ENCODE data around the gene TUT4. TPM values are rescaled to one million over a fixed set of nuclear protein-coding genes. Genes with fewer than 3 reads are reported as not detected.
A peak's percentile ranks its signal among the peaks of the same experiment; 100 is the strongest.

TUT4 gene
- total RNA-seq, 1 donor from 2014 or later: 139 TPM

- Mint-ChIP-seq H3K9me3 (ENCODE audit: low read depth) (no peaks in the 10 kb centered on the region), H3K27ac (no peak overlapping the region), H3K27me3 (no peaks in the 10 kb centered on the region), H3K36me3 (ENCODE audit: insufficient read depth) (peaks cover 10% of the 10 kb centered on the region), H3K4me1 (ENCODE audit: low read depth) (peaks cover 21% of the 10 kb centered on the region), H3K4me3 (ENCODE audit: low read depth) (no peak overlapping the region)
- TF ChIP-seq CTCF (IDR thresholded peaks at IDR 0.05; ENCODE audit: unreplicated experiment): no peak
- DNase-seq (ENCODE audit: low spot score, unreplicated experiment): no peak
These were observed 152.8 kb downstream of the TUT4 start for GRCh38 chr1:52400131-52400530.

GRCh38 chr1:52399629-52400028, 153.3 kb downstream of the TUT4 start:
- no peak for DNase-seq (ENCODE audit: low spot score, unreplicated experiment)
- Mint-ChIP-seq H3K27ac (peak overlapping the region; percentile 60), H3K27me3 (no peaks in the 10 kb centered on the region), H3K4me3 (ENCODE audit: low read depth) (no peak overlapping the region), H3K4me1 (ENCODE audit: low read depth) (peaks cover 18% of the 10 kb centered on the region), H3K9me3 (ENCODE audit: low read depth) (no peaks in the 10 kb centered on the region), H3K36me3 (ENCODE audit: insufficient read depth) (peaks cover 11% of the 10 kb centered on the region)
- no peak for TF ChIP-seq CTCF (IDR thresholded peaks at IDR 0.05; ENCODE audit: unreplicated experiment)

GRCh38 chr1:52393174-52393573, 159.7 kb downstream of the TUT4 start:
- DNase-seq (ENCODE audit: low spot score, unreplicated experiment): no peak
- H3K27ac Mint-ChIP-seq: no peak overlapping the region
- no peak overlapping the region for H3K4me3 Mint-ChIP-seq (ENCODE audit: low read depth)
- no peaks in the 10 kb centered on the region for H3K27me3 Mint-ChIP-seq
- no peaks in the 10 kb centered on the region for H3K9me3 Mint-ChIP-seq (ENCODE audit: low read depth)
- H3K36me3 Mint-ChIP-seq (ENCODE audit: insufficient read depth): peaks cover 9% of the 10 kb centered on the region
- TF ChIP-seq CTCF (IDR thresholded peaks at IDR 0.05; ENCODE audit: unreplicated experiment): no peak
- no peaks in the 10 kb centered on the region for H3K4me1 Mint-ChIP-seq (ENCODE audit: low read depth)

DNA sequence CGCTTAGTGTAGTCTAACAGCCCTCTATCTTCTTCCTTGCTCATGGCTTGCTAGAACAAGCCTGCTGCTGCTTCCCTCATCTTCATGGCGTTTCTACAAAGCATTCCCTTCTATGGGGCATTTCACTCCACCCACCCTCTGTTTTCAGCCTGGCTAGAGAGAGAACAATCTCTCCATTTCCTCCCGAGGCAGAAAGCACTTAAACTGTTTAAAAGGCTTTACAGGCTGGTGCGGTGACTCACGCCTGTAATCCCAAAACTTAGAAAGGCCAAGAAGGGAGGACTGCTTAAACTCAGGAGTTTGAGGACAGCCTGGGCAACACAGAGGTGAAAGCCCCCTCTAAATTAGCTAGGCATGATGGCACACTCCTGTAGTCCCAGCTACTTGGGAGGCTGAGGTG, 166.4 kb downstream of the TUT4 start:
- Mint-ChIP-seq H3K27ac (no peak overlapping the region), H3K36me3 (ENCODE audit: insufficient read depth) (peaks cover 12% of the 10 kb centered on the region), H3K4me3 (ENCODE audit: low read depth) (no peak overlapping the region), H3K27me3 (no peaks in the 10 kb centered on the region), H3K9me3 (ENCODE audit: low read depth) (no peaks in the 10 kb centered on the region), H3K4me1 (ENCODE audit: low read depth) (no peaks in the 10 kb centered on the region)
- no peak for TF ChIP-seq CTCF (IDR thresholded peaks at IDR 0.05; ENCODE audit: unreplicated experiment)
- no peak for DNase-seq (ENCODE audit: low spot score, unreplicated experiment)

GRCh38 chr1:52385376-52385775, 167.5 kb downstream of the TUT4 start:
- Mint-ChIP-seq H3K4me3 (ENCODE audit: low read depth) (no peak overlapping the region), H3K4me1 (ENCODE audit: low read depth) (no peaks in the 10 kb centered on the region), H3K9me3 (ENCODE audit: low read depth) (no peaks in the 10 kb centered on the region), H3K27me3 (no peaks in the 10 kb centered on the region), H3K36me3 (ENCODE audit: insufficient read depth) (peaks cover 12% of the 10 kb centered on the region), H3K27ac (no peak overlapping the region)
- no peak for TF ChIP-seq CTCF (IDR thresholded peaks at IDR 0.05; ENCODE audit: unreplicated experiment)
- no peak for DNase-seq (ENCODE audit: low spot score, unreplicated experiment)

Other genes with a start within 250 kb of the TUT4 start
- gene CC2D1B, start 186.9 kb downstream of the TUT4 start, total RNA-seq: 42.7 and 51.6 TPM in 2 replicates
- 10.5 and 11.0 TPM in 2 replicates for gene ORC1, start 148.7 kb downstream of the TUT4 start, total RNA-seq
- 62.7 and 62.9 TPM in 2 replicates for gene PRPF38A, start 148.5 kb downstream of the TUT4 start, total RNA-seq
- 26.7 and 28.9 TPM in 2 replicates for gene GPX7, start 49.3 kb upstream of the TUT4 start, total RNA-seq
- gene SHISAL2A, start 80.1 kb upstream of the TUT4 start, total RNA-seq: 0.29 and 0.38 TPM in 2 replicates
- gene COA7, start 145.3 kb upstream of the TUT4 start, total RNA-seq: 15.4 and 16.5 TPM in 2 replicates
- gene ZYG11B, start 173.4 kb upstream of the TUT4 start, total RNA-seq: 30.4 and 31.5 TPM in 2 replicates

Data from progenitor cell of endocrine pancreas (in vitro differentiated cells).